Smooth muscle cell (in vitro differentiated cells): ENCODE measurements around the gene KPNA4. TPM values are rescaled to one million over a fixed set of nuclear protein-coding genes. Genes with fewer than 3 reads are reported as not detected.
"Not testable (repeated sequence)": the region's sequence is repeated elsewhere in the genome, so short reads cannot be mapped to it uniquely, and the experiment has no call there.

Source experiments
- DNase-seq: peaks from one replicate; lab custom pipeline; 2025; ENCODE audit not compliant: unreplicated experiment; lab: John Stamatoyannopoulos, UW
- H2AFZ ChIP-seq: fragments of 200-600 bp; sonication (generic); 2 replicates; pipeline ENCODE4 v1.6.0; 2016; ENCODE audit warnings: antibody characterized with exemption, low read depth, mild to moderate bottlenecking
- H3F3A ChIP-seq: fragments of 200-600 bp; sonication (generic); 2 replicates; pipeline ENCODE4 v1.6.0; 2017; ENCODE audit warnings: antibody characterized with exemption, low read depth
- H3K27ac ChIP-seq: fragments of 200-600 bp; sonication (generic); 2 replicates; pipeline ENCODE4 v1.5.1; 2016; ENCODE audit warnings: low read depth, mild to moderate bottlenecking
- H3K27me3 ChIP-seq: fragments of 200-600 bp; sonication (generic); 2 replicates; pipeline ENCODE4 v1.6.1; 2016; ENCODE audit warnings: low read depth, mild to moderate bottlenecking
- H3K36me3 ChIP-seq: fragments of 200-600 bp; sonication (generic); 2 replicates; pipeline ENCODE4 v1.5.1; 2016; ENCODE audit warnings: low read depth
- H3K4me1 ChIP-seq: fragments of 200-600 bp; sonication (generic); 2 replicates; pipeline ENCODE4 v1.5.1; 2016; ENCODE audit warnings: low read depth
- H3K4me2 ChIP-seq: fragments of 200-600 bp; sonication (generic); 2 replicates; pipeline ENCODE4 v1.6.0; 2016; ENCODE audit warnings: mild to moderate bottlenecking
- H3K4me3 ChIP-seq: fragments of 200-600 bp; sonication (generic); 2 replicates; pipeline ENCODE4 v1.5.1; 2016; ENCODE audit warnings: mild to moderate bottlenecking
- H3K79me2 ChIP-seq: fragments of 200-600 bp; sonication (generic); 2 replicates; pipeline ENCODE4 v1.6.0; 2016; ENCODE audit warnings: low read depth, mild to moderate bottlenecking
- H3K9ac ChIP-seq: fragments of 200-600 bp; sonication (generic); 2 replicates; pipeline ENCODE4 v1.6.0; 2016; ENCODE audit warnings: low read depth
- H3K9me3 ChIP-seq: fragments of 200-600 bp; sonication (generic); replicated peaks from 2 replicates; pipeline ENCODE4 v1.5.1; 2016; ENCODE audit warnings: low read depth
- H4K20me1 ChIP-seq: fragments of 200-600 bp; sonication (generic); 2 replicates; pipeline ENCODE4 v1.6.0; 2016; ENCODE audit warnings: low read depth
- CTCF ChIP-seq: fragments of 200-600 bp; sonication (generic); IDR thresholded peaks from 2 replicates; pipeline ENCODE4 v1.5.1; 2017; ENCODE audit warnings: borderline replicate concordance, mild to moderate bottlenecking, antibody characterized with exemption; ENCODE audit not compliant: insufficient read depth, poor library complexity, severe bottlenecking
- WGBS: methylation state at CpG from one replicate; pipeline ENCODE4 v1.1.7; 2016; ENCODE audit warnings: low lambda C conversion rate; 5-methylcytosine and 5-hydroxymethylcytosine counted together
- polyA plus RNA-seq: library from polyadenylated mRNA; unstranded; fragments of >200 nt; fragmentation: Nextera tagmentation; extraction: Ambion mirVana; gene quantifications from 2 replicates; pipeline ENCODE4 v1.2.1, GENCODE V29; 2016
- total RNA-seq: library from RNA; depleted of rRNA; stranded (reverse); fragments of >200 nt; gene quantifications from 2 replicates; pipeline ENCODE4 v1.2.3, GENCODE V29; 2014

KPNA4 gene
- total and polyA plus RNA-seq, 2 experiments from 2014 or later = 12.4 to 34.1 TPM

- no peaks in the 10 kb centered on the region for H3K9me3 ChIP-seq
- H3K79me2 ChIP-seq = no peaks in the 10 kb centered on the region
- TF ChIP-seq CTCF = no peak
- no peaks in the 10 kb centered on the region for H4K20me1 ChIP-seq
- WGBS = 95% methylated on average over 3 of the region's 3 CpGs
- H3K36me3 ChIP-seq = no peaks in the 10 kb centered on the region
- H3K4me3 ChIP-seq = no peak overlapping the region
- H3K9ac ChIP-seq = no peak overlapping the region
- H3K27me3 ChIP-seq = no peaks in the 10 kb centered on the region
- no peaks in the 10 kb centered on the region for H3K4me1 ChIP-seq
- DNase-seq = no peak
- no peaks in the 10 kb centered on the region for H3F3A ChIP-seq
- no peak overlapping the region for H3K4me2 ChIP-seq
- H3K27ac ChIP-seq = no peak overlapping the region
- no peak overlapping the region for H2AFZ ChIP-seq
Observed at GRCh38 chr3:160574636-160575035, 9.3 kb upstream of the KPNA4 start.

GRCh38 chr3:160573955-160574525 is 8.7 kb upstream of the KPNA4 start:
- H2AFZ ChIP-seq, H3K27ac ChIP-seq, H3K4me1 ChIP-seq, H3F3A ChIP-seq, H3K27me3 ChIP-seq, H3K4me2 ChIP-seq, DNase-seq, H3K9ac ChIP-seq, H3K9me3 ChIP-seq, H4K20me1 ChIP-seq, H3K79me2 ChIP-seq, H3K4me3 ChIP-seq, H3K36me3 ChIP-seq: not testable (repeated sequence)
- over 99% methylated on average over 19 of the region's 35 CpGs for WGBS

GRCh38 chr3:160569894-160570652 is 4.7 kb upstream of the KPNA4 start:
- Histone ChIP-seq H3K9ac (no peak overlapping the region), H3K4me2 (no peak overlapping the region), H3K27ac (no peak overlapping the region), H3K4me3 (no peak overlapping the region), H4K20me1 (no peaks in the 10 kb centered on the region), H3F3A (no peaks in the 10 kb centered on the region), H3K27me3 (no peaks in the 10 kb centered on the region), H3K36me3 (no peaks in the 10 kb centered on the region), H3K9me3 (no peaks in the 10 kb centered on the region), H3K4me1 (peaks cover 6% of the 10 kb centered on the region), H3K79me2 (peaks cover under 1% of the 10 kb centered on the region), H2AFZ (no peak overlapping the region)
- DNase-seq = no peak
- 92% methylated on average over 4 of the region's 4 CpGs for WGBS
- no peak for TF ChIP-seq CTCF

GRCh38 chr3:160568989-160569388 is 3.6 kb upstream of the KPNA4 start:
- Histone ChIP-seq H3K27me3 (no peaks in the 10 kb centered on the region), H3K79me2 (peaks cover 9% of the 10 kb centered on the region), H3K9ac (no peak overlapping the region), H4K20me1 (peaks cover 6% of the 10 kb centered on the region), H3K9me3 (no peaks in the 10 kb centered on the region), H3K4me1 (peaks cover 8% of the 10 kb centered on the region), H3K27ac (no peak overlapping the region), H2AFZ (no peak overlapping the region), H3F3A (no peaks in the 10 kb centered on the region), H3K4me2 (no peak overlapping the region), H3K4me3 (no peak overlapping the region), H3K36me3 (no peaks in the 10 kb centered on the region)
- no peak for DNase-seq
- WGBS = 96% methylated on average over 10 of the region's 10 CpGs
- TF ChIP-seq CTCF = no peak
